IMR-90 (cell line): ENCODE data around the gene TXNDC16. TPM values are rescaled to one million over a fixed set of nuclear protein-coding genes. Genes with fewer than 3 reads are reported as not detected.

ENCODE experiments used
- ATAC-seq: fragments of 200-7000 bp; cut with Tn5 transposase; 2 replicates; pipeline ENCODE4 v1.9.1; 2020; ENCODE audit warnings: low read depth, mild to moderate bottlenecking, moderate library complexity
- BruUV-seq: library from RNA; stranded (reverse); fragments of 400-500 nt; replicated peaks from 2 replicates; lab custom pipeline; 2021; lab: Mats Ljungman, UMichigan
- CTCF ChIA-PET: fragments of 300-600 bp; formaldehyde crosslinking; extraction: SDS; loops from one replicate; lab custom pipeline; 2021; ENCODE audit warnings: antibody characterized with exemption; lab: Yijun Ruan, JAX
- POLR2A ChIA-PET: fragments of 300-600 bp; sonication (Branson Sonifier 250); formaldehyde crosslinking; loops from one replicate; lab custom pipeline; 2022; ENCODE audit warnings: antibody characterized with exemption; ENCODE audit not compliant: unreplicated experiment; lab: Charles Lee
- DNase-seq: peaks from one replicate; pipeline ENCODE4 v3.0.0; 2013
- H2AFZ ChIP-seq: replicated peaks from 2 replicates; pipeline ENCODE3; 2013; ENCODE audit warnings: low read length, mild to moderate bottlenecking; ENCODE audit not compliant: poor library complexity
- H2AK5ac ChIP-seq: 2 replicates; pipeline ENCODE4 v1.6.1; 2013; ENCODE audit warnings: low read depth, low read length, inconsistent platforms
- H2AK9ac ChIP-seq: replicated peaks from 2 replicates; pipeline ENCODE3; 2013; ENCODE audit warnings: mild to moderate bottlenecking, low read depth, low read length, moderate library complexity; ENCODE audit not compliant: poor library complexity
- H2BK120ac ChIP-seq: 2 replicates; pipeline ENCODE4 v1.6.1; 2013; ENCODE audit warnings: low read depth, low read length, inconsistent platforms
- H2BK15ac ChIP-seq: 3 replicates; pipeline ENCODE4 v1.6.1; 2013; ENCODE audit warnings: low read depth, low read length, inconsistent platforms
- H2BK20ac ChIP-seq: 2 replicates; pipeline ENCODE4 v1.6.1; 2013; ENCODE audit warnings: low read depth, mild to moderate bottlenecking, inconsistent platforms, low read length, moderate library complexity
- H2BK5ac ChIP-seq: 2 replicates; pipeline ENCODE4 v1.6.1; 2013; ENCODE audit warnings: mild to moderate bottlenecking, low read depth, low read length, inconsistent platforms; ENCODE audit not compliant: poor library complexity, severe bottlenecking
- H3K14ac ChIP-seq: replicated peaks from 2 replicates; pipeline ENCODE4 v1.6.1; 2013; ENCODE audit warnings: low read depth, low read length, inconsistent platforms
- H3K18ac ChIP-seq: 2 replicates; pipeline ENCODE4 v1.6.1; 2013; ENCODE audit warnings: low read depth, low read length, control low read depth
- H3K23ac ChIP-seq: 2 replicates; pipeline ENCODE4 v1.6.1; 2013; ENCODE audit warnings: low read depth, low read length, inconsistent platforms
- H3K27ac ChIP-seq: 2 replicates; pipeline ENCODE4 v1.5.1; 2013; ENCODE audit warnings: mild to moderate bottlenecking, control low read depth, low read length; ENCODE audit not compliant: insufficient read depth
- H3K27me3 ChIP-seq: 2 replicates; pipeline ENCODE4 v1.6.1; 2013; ENCODE audit warnings: low read length; ENCODE audit not compliant: control insufficient read depth, insufficient read depth
- H3K36me3 ChIP-seq: 2 replicates; pipeline ENCODE4 v1.6.1; 2013; ENCODE audit warnings: low read length, mixed read lengths; ENCODE audit not compliant: control insufficient read depth, insufficient read depth
- H3K4ac ChIP-seq: 2 replicates; pipeline ENCODE4 v1.6.1; 2013; ENCODE audit warnings: low read depth, low read length, inconsistent platforms
- H3K4me1 ChIP-seq: 2 replicates; pipeline ENCODE4 v1.6.1; 2013; ENCODE audit warnings: low read length, mixed read lengths; ENCODE audit not compliant: control insufficient read depth, insufficient read depth
- H3K4me2 ChIP-seq: 2 replicates; pipeline ENCODE4 v1.6.1; 2013; ENCODE audit warnings: low read depth, mild to moderate bottlenecking, control low read depth, low read length, moderate library complexity
- H3K4me3 ChIP-seq: 2 replicates; pipeline ENCODE4 v1.5.1; 2013; ENCODE audit warnings: low read depth, mild to moderate bottlenecking, control low read depth, low read length, moderate library complexity; ENCODE audit not compliant: insufficient read depth
- H3K56ac ChIP-seq: 2 replicates; pipeline ENCODE4 v1.6.1; 2013; ENCODE audit warnings: low read length, inconsistent platforms; ENCODE audit not compliant: insufficient read depth; ENCODE audit errors: extremely low read depth
- H3K79me1 ChIP-seq, 2 experiments: 2 replicates each; pipeline ENCODE4 v1.6.1; 2013; ENCODE audit warnings: low read length in 2 of 2, inconsistent platforms in 1 of 2, low read depth in 1 of 2
- H3K9ac ChIP-seq: 2 replicates; pipeline ENCODE4 v1.6.1; 2013; ENCODE audit warnings: low read depth, low read length, control low read depth
- H3K9me1 ChIP-seq: 2 replicates; pipeline ENCODE4 v1.6.1; 2013; ENCODE audit warnings: low read length, inconsistent platforms; ENCODE audit not compliant: insufficient read depth
- H3K9me3 ChIP-seq: 2 replicates; pipeline ENCODE4 v1.6.1; 2013; ENCODE audit warnings: low read length; ENCODE audit not compliant: control insufficient read depth, insufficient read depth
- H4K20me1 ChIP-seq: 2 replicates; pipeline ENCODE4 v1.6.1; 2013; ENCODE audit warnings: low read length, inconsistent platforms; ENCODE audit not compliant: insufficient read depth
- H4K5ac ChIP-seq: 2 replicates; pipeline ENCODE4 v1.6.1; 2013; ENCODE audit warnings: mild to moderate bottlenecking, low read depth, low read length, control low read depth
- H4K8ac ChIP-seq, 2 experiments: 2 replicates each; pipeline ENCODE4 v1.6.1; 2013; ENCODE audit warnings: low read depth in 2 of 2, low read length in 2 of 2, control low read depth in 1 of 2, inconsistent platforms in 1 of 2
- H4K91ac ChIP-seq: 2 replicates; pipeline ENCODE4 v1.6.1; 2013; ENCODE audit warnings: low read depth, low read length, inconsistent platforms; ENCODE audit not compliant: insufficient read depth
- MAFK ChIP-seq: IDR thresholded peaks from 2 replicates; pipeline ENCODE4 v1.6.1; 2012; ENCODE audit warnings: low read depth, low read length, improper control_type of control experiment
- SMC3 ChIP-seq: fragments of 150-350 bp; IDR thresholded peaks from 2 replicates; pipeline ENCODE4 v1.6.1; 2016; ENCODE audit warnings: low read depth, mild to moderate bottlenecking, antibody characterized with exemption, low read length, moderate library complexity
- WGBS, 2 experiments: methylation state at CpG; one replicate each; pipeline versions ENCODE4 v1.1.5 to v1.1.7; 2013; ENCODE audit warnings: missing lambda C conversion rate in 2 of 2; ENCODE audit not compliant: insufficient read length in 1 of 2; ENCODE audit errors: extremely low coverage in 2 of 2; 5-methylcytosine and 5-hydroxymethylcytosine counted together
- dilution Hi-C: fragments of 300-500 bp; cut with HindIII; formaldehyde crosslinking; loops from one replicate; pipeline ENCODE4 v1.14.3; 2018; ENCODE audit warnings: low sequenced_read_pairs; ENCODE audit not compliant: unreplicated experiment
- in situ Hi-C: fragments of 300-500 bp; cut with MboI; formaldehyde crosslinking; loops from 3 replicates; pipeline ENCODE4 v1.14.3; 2019; ENCODE audit warnings: low sequenced_read_pairs, inconsistent platforms, mixed read lengths
- intact Hi-C: fragments of 100-400 bp; cut with micrococcal nuclease; formaldehyde crosslinking; loops from 2 replicates; pipeline ENCODE4 v1.10.0; 2022
- polyA plus RNA-seq, 3 experiments: library from polyadenylated mRNA; depleted of rRNA; stranded (reverse); fragments of >200 nt; gene quantifications; 2 replicates each; pipeline ENCODE4 v1.2.3, GENCODE V29; 2012; ENCODE audit warnings: low replicate concordance in 1 of 3
- total RNA-seq: library from RNA; depleted of rRNA; stranded (reverse); fragments of >200 nt; gene quantifications from 2 replicates; pipeline ENCODE4 v1.2.3, GENCODE V29; 2012

Gene TXNDC16
- total and polyA plus RNA-seq, 2 of the 4 experiments (the other 2 are of a cell fraction) = 1.4 TPM

DNA sequence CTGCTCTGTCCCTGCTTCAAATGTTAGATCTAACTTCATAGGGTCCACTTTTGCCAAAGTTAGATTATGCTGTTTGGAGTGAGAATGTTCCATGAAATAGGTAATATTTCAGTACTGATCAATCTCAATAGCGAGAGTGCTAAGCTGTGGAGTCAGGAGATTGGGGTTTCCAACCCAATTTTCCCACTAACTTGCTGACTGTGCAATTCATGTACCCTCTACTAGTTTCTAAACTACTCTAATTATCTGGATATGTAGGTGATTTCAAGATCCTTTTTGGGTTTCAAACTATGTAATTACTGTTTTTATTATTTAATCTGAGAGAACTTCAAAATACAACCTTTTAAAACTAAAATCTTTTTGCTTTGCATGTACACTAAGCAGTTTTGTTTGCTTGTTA, 46.3 kb upstream of the TXNDC16 start:
- Histone ChIP-seq H2BK15ac (no peak overlapping the region), H3K27me3 (no peaks in the 10 kb centered on the region), H2BK120ac (no peak overlapping the region), H2AK5ac (no peak overlapping the region), H2BK20ac (no peak overlapping the region), H4K20me1 (no peaks in the 10 kb centered on the region), H3K79me1 (no peaks in the 10 kb centered on the region), H4K8ac (no peak overlapping the region), H3K27ac (no peak overlapping the region), H3K14ac (no peak overlapping the region), H3K4ac (no peak overlapping the region), H3K9me3 (no peaks in the 10 kb centered on the region), H4K5ac (no peak overlapping the region), H4K91ac (no peak overlapping the region), H3K56ac (no peak overlapping the region), H3K9me1 (no peaks in the 10 kb centered on the region), H3K18ac (no peak overlapping the region), H2AK9ac (no peak overlapping the region), H3K36me3 (no peaks in the 10 kb centered on the region), H3K9ac (no peak overlapping the region), H3K4me2 (no peak overlapping the region), H3K4me1 (no peaks in the 10 kb centered on the region), H3K23ac (no peak overlapping the region), H3K4me3 (no peak overlapping the region), H2BK5ac (no peak overlapping the region), H2AFZ (no peak overlapping the region)
- ATAC-seq (no peak), DNase-seq (no peak)
- intact Hi-C loops = no loop called here
- POLR2A ChIA-PET = no interaction called here
- TF ChIP-seq SMC3 = no peak
- TF ChIP-seq MAFK = peak; percentile 94
- in situ Hi-C loops = no loop called here
- no CpG with 5 or more reads among the region's 1 CpG for whole genome bisulfite sequencing, 2 experiments
- BruUV-seq = no TSS peak
- CTCF ChIA-PET = interaction anchor here (0.9 kb wide), 1 partner anchor 34 kb away, joined by 5 read pairs; no protein-coding TSS in a partner anchor
- dilution Hi-C loops = no loop called here
